Measurements from ENCODE around the gene HARS1.
"Not testable (repeated sequence)": the region's sequence is repeated elsewhere in the genome, so short reads cannot be mapped to it uniquely, and the experiment has no call there.

Gene HARS1

DNA sequence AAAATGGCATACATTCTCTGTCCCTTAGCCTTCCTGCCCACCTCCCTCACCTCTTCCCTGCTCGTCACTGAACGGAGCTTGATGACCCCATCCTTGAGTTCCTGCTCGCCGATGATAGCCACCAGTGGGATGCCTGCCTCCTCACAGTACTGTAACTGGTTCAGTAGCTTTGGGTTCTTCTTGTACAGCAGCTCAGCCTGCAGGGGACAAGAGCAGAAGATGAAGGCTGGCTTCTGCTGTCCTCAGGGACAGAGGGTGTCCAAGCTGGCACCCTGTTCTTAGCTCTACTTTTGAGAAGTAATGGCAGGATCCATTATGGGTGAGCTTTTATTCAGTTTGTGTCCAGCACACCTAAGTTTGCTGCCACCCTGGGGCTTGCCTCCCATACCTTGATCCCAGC is 16.5 kb downstream of the HARS1 start:
- no peak for DNase-seq

DNA sequence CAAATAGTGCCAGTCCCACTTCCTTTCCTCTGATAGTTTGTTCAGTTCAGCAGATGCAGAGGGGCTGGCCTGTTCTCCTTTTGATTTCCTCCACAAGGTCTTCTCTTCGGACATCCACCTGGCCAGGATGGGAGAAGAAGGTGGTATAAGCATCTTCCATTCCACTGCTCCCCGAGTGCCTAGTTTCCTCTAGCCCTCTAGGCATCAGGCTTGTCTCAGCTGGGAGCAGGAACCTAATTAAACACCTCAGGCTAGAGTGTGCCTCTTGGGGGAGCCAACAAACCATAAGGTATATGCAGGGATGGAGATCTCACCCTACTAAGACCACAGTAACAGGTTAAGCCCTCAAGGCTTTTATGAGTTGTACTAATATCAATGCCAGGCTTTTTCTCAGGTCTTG is 17.0 kb downstream of the HARS1 start:
- DNase-seq, result no peak

DNA sequence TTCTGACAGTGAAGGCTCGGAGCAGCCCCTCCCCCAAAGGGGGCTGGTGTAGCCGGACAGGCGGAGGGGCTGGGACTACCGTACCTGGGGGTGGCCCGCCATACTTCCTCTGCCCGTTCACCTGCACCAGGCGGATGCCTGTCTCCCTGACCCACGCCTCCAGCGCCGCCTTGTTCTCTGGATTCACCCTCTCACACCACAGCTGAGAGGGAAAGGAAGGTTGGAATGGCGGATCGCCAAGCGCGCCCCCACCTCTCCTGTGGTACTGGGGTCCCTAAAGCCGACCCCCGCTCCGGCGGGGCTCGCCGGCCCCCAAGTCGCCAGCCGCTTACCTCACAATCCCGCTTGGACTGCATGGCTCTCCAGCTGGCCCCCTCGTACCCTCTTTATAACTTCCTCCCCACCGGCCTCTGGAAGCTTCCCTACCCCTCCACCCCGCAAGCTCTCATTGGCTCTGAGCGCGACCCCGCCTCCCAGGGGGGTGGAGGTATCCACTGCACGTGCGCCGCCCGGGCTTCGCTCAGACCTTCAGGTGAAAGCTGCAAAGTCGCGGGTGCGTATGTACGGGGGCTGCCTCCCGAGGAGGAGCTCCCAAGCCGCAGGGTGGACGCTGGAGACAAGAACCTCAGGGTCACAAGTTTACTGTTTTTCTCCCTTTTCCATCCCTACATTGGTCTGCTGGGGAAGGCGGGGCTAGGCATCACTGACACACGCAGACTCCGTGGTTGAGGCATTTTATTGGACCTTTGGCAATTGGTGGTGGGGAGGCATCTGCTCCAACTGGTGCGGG is 17.8 kb downstream of the HARS1 start, which contains the start of gene DND1:
Gene DND1, minus strand, starts transcription at position 390 of the 790 bp plus-strand sequence. Its CDS starts 34 bp downstream, at position 356.
- DNase-seq, result no peak

DNA sequence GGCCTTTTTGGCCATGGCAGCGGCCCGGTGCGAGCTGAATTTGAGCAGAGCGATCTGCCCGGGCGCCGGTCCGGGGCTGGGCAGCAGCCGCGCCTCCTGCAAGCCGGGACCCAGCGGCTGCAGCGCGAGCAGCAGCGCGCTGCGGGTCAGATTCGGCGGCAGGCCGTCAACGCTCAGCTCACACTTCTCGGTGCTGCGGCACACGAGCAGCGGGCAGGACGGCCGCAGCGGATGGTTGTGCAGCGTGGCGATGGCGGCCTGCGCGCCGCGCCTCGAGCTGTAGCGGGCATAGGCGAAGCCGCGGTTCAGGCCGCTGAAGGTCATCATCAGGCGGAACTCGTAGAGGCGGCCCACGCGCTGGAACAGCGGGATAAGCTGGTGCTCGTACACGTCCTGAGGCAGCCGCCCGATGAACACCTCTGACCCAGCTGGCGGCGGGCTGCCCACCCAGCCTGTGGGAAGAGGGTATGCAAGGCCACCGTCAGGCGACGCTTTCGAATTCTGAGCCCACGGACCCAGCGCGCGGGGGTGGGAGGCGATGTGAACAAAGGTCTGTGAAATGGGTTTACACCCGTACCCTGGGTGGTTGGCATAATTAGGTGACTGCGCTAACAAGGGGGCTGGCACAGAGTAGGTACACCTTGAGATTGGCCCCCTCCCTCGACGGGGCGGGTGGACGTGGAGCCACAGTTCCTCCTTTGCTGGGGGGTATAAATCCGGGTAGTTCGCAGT is 18.5 kb downstream of the HARS1 start:
- no peak for DNase-seq

DNA sequence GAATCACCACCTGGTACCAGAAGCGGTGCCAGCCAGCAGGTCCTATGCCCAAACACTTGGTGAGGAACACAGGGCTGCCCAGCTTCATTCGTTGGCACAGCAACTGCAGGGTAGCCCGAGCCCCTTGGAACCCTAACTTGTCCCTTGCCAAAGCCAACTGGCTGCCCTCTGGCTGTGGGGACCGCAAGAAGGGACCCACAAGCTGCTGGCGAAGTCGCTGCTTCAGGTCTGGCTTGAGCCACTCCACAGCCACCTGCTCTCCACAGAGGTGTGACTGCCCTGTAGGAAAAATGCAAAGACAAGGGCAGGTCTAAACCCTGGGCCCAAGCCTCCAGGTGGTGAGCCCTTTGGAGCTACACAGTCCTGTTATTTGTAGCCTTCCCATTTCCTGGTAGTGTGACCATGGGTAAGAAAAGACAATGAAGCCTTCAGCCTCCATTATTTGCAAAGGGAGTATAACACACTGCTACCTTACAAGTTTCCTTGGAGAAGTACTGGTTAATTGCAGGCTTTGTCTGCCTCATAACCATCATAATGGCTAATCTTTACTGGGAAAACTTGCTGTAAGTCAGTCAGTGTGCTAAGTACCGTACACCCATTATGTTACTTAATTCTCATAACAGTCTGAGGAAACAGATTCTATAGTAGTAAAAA is 19.6 kb downstream of the HARS1 start:
- DNase-seq, result no peak

DNA sequence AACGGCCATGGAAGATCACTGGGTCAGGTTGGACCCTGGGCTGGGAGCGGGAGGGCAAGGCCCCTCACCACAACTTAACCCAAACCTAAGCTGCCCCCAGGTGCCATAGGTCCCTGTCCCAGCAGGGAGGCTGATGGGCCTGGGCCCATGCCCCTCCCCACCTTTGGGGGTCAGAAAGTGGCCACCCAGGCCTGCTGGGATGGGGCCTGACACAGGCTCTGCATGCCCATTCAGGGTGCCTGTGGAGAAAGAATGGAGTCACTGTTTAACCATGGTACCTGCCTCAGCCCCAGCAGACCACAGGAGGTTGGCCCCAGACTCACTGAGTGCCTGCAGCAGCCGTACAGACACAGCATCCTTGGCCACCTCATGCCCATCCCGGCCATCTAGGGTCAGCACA is 20.1 kb downstream of the HARS1 start:
- not testable (repeated sequence) for DNase-seq

DNA sequence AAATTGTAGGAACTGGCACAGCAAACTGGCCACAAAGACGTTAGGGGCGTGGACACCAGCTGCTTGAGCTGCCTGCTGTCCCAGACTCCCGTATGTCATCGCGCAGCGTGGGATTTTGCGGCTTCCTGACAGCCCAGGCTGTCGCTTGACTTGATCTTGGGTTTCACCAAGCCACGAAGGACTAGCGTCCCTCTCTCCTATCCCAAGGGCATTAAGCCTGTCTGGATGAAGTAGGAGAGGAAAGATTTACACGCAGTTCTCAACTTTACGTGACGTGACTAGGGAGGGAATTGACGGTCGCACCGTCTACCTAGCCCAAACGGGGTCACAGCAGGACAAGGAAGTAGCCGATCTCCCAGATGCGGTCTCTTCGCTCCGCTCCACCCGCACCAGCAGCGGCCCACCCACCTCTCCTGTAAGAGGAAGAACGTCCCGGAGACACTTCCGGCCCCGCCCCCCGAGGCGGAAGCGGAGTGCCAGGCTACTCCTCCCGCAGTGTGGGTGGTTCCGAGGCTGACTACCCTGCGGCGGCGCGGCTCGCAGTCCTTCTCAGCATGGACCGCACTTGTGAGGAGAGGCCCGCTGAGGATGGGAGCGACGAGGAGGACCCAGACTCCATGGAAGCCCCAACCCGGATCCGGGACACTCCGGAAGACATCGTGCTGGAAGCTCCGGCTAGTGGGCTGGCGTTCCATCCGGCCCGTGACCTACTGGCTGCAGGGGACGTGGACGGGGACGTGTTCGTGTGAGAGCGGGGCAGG is 26.6 kb downstream of the HARS1 start, which contains the start of gene WDR55:
Gene WDR55, plus strand, starts transcription at position 546 of the 761 bp plus-strand sequence. Its CDS starts 9 bp downstream, at position 555.
- peak; percentile 76 for DNase-seq

DNA sequence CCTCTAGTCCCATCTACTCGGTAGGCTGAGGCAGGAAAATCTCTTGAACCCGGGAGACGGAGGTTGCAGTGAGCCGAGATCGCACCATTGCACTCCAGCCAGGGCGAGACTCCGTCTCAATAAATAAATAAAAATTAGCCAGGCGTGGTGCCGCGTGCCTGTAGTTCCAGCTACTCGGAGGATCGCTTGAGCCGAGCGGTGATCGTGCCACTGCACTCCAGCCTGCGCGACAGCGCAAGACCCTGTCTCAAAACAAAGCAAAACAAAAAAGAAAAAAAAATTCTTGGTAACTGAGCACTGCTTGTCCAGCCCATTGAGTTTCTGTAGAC is 27.2 kb downstream of the HARS1 start:
- no peak for DNase-seq

DNA sequence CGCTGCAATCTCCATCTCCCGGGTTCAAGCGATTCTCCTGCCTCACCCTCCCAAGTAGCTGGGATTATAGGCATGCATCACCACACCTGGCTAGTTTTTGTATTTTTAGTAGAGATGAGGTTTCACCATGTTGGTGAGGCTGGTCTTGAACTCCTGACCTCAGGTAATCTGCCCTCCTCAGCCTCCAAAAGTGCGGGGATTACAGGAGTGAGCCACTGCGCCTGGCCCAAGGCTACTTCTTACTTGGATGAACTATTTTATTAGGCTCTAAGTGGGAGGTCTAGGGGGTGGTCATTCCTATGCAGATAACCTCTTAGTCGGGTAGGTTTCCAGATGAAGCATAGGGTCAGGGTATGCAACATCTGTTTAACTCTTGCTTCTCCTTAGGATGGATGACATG is 30.8 kb downstream of the HARS1 start:
- not testable (repeated sequence) for DNase-seq

DNA sequence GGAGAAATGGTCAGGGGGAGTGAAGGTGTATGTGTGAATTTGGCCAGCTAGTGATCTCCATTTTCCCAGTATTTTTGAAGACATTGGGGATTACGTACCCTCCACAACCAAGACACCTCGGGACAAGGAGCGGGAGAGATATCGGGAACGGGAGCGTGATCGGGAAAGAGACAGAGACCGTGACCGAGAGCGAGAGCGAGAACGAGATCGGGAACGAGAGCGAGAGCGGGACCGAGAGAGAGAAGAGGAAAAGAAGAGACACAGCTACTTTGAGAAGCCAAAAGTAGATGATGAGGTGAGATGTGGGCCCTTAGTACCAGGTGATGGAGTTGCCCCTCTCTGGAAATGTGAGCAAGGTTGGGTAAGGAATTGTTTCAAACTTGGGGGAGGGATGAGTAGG is 32.3 kb downstream of the HARS1 start:
- no peak for DNase-seq

DNA sequence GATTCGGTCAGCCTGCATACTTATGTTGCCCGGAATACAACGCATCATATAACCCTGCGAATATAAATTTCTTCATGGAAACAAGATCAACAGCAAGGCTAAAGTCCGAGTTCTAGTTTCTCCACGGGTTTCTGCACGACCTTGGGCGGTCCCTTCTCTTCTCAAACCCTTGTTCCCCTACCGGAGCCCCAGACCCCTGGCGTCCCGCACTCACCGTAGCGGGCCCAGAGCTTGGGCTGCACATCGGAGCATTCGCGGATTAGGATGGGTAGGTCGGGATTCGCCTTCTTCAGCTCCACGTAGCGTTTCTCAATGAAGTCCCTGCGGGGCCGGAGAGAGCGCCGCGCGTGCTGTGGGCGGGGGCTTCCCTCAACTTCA is 44.1 kb downstream of the HARS1 start:
- DNase-seq, result no peak

DNA sequence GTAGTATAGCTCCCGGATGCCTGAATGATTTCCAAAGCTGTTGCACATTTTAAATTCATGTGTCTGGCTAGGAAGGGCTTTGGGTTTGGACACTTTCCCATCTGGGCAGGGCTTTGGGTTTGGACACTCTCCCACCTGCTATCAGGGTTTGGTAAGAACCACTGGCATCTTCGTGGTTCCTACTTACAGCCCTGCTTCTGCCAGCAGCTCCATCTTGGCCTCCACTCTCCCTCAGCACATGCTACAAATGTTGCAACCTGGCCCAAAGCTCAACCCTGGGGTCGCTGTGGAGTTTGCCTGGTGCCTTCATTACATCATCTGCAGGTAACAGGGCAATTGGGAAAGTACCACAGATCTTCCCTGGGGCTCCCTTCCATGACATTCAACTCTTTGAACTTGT is 48.5 kb downstream of the HARS1 start:
- DNase-seq, result no peak

DNA sequence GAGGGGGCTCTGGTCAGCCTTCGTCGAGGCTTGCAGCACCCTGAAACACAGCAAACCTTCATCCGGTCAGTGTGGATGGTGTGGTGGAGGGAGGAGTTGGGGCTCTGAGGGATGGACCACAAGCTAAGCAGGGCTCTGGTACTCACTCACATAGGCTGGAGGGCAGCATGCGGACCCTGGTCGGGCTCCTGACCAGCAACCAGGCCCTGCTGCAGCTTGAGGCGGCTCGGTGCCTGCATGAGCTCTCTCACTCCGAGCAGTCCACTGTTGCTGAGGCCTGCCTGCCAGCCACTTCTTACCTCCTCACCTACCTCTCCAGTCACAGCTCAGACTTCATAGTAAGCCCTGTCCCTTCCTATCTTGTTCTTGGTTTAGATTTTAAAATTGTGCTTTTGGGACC is 49.5 kb downstream of the HARS1 start:
- no peak for DNase-seq

DNA sequence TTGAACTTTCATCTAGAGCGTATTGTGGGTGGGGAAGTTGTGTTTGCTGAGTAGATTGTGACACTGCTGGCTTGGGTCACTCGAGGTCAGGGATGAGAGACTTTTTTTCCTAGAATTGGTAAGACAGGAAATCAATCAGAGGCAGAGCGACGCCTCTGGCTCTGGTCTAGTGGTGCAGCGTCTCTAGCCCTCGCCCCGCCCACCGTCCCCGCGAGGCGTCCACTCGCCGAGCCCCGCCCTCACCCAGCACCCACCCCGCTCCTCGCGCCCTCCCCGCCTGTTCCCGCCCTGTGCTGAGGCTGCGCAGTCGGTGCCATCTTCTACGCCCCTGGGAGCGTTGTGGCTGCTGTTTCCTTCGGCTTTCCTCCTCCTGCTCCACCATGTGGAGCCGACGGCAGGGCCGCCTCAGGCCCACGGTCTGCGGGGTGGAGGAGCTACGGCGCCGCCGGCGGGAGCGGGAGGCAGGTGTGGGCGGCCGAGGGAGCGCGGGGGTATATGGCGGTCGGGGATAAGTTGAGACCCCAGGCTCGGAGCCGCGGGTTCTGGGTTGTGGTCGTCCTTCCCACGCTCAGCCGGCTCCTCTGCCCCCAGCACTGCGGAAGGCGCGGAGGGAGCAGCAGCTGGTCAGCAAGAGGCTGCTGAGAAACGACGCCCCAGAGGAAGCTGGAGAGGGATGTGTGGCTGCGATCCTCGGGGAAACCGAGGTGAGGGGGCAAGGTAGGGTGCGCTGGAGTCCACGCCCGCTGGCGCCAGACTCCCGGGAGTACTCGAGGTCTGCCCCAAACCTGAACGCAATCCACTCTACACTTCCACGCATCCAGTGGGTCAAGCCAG is 51.8 kb downstream of the HARS1 start, which contains the start of gene TMCO6:
Gene TMCO6, plus strand, starts transcription at position 304 of the 834 bp plus-strand sequence. Its CDS starts 77 bp downstream, at position 381.
- peak; percentile 89 for DNase-seq

DNA sequence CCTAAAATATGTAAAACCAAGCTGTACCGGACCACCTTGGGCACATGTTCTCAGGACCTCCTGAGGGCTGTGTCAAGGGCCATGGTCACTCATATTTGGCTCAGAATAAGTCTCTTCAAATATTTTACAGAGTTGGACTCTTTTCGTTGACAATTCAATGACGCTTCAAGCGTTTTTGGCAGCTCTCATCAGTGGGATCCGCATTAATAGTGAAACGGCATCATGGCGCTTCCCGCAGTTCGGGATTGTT is 52.3 kb downstream of the HARS1 start:
- not testable (repeated sequence) for DNase-seq

DNA sequence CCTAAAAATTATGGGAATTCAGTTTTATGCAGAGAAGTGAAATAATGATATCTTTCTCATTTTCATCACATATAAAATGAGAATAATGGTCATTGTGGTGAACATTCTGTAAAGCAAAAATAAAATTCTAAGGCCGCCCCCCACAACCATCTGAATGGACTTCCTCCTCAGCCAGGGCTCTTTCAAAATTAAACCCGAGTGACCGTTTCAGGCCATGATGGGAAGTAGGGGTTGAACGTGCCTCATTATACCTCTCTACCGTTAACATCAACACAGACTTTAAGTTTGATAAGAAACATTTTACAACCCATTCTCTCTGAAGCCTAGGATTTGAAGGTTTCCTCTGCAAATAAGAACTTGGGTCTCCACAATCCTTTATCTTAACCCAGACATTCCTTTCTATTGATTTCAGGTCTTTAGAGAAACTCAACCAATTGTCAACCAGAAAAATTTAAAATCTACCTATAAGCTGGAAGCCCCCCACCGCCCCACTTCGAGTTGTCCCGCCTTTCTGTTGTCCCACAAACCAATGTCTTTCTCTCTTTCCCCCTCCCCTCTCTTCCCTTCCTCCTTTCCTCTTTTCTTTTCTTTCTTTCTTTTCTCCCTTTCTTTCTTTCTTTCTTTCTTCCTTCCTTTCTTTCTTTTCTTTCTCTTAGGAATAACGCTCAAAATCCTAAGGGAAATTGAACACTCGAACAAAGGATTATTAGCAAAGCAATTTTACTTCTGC is 53.6 kb downstream of the HARS1 start:
- DNase-seq, result no peak

DNA sequence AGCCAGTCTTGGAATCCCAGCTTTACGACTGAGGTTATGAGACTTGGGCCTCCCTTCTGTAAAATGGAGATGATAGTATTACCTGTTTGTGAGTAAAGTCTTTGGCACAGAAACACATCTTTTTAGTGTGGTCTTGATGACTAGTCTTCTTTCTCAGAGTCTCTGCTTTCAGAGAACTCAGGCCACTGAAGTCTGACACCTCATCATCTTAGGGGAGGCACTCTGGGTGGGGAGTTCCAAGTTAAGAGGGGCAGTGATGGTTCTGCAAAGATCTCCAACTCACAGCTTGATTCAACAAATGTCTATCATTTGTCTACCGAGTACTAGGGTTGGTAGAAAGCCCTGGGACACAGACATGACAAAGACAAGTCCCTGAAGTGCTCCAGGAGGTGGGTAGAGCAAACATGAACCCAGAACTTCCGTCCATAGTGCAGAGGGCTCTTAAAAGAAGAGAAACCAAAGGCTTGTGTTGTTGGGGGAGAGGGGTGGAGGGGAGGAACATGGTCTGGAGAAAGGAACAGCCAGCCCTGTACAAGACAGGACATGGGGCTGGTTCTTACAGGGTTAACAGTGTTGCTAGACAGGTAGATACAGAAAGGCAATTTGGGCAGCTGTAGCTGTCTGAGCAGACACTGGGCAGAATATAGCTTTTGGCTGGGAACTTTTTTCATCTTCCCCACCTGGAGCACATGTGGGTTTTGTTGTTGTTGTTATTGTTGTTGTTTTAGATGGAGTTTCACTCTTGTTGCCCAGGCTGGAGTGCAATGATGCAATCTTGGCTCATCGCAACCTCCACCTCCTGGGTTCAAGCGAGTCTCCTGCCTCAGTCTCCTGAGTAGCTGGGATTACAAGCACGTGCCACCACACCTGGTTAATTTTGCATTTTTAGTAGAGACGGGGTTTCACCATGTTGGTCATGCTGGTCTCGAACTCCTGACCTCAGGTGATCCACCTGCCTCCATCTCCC is 55.6 kb downstream of the HARS1 start:
- no peak for DNase-seq

DNA sequence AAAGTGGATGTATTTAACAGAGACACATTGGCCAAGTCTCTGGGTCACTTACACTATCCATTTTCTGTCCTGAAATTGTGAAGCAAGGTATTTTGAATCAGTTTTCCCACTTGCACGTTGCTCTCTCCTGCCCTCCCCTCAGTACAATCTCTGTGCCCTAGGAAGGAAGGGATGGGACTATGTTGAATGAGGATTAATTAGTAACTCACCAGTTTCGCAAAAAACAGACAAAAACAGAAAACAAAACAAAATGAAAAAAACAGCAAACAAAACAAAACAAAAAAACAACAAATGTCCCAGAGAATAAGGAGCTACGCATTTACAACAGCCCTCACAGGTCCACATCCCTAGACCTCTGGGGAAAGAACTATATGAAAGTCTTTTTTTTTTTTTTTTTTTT is 57.1 kb downstream of the HARS1 start:
- no peak for DNase-seq

DNA sequence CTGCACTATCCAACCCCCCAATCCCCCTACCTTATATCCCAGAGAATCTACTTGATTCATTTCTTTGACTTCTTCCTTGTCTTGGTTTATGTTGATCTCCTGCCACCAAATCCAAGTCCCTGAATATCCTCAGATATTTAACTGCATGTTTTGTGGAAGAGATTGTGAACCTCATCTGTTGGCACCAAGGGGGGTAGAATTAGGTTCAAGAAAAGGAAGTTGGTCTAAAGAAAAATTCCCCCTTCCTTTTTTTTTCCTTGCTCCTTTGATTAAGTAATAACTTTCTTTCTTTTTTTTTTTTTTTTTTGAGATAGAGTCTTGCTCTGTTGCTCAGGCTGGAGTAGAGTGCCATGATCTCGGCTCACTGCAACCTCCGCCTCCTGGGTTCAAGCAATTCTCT is 57.7 kb downstream of the HARS1 start:
- no peak for DNase-seq

DNA sequence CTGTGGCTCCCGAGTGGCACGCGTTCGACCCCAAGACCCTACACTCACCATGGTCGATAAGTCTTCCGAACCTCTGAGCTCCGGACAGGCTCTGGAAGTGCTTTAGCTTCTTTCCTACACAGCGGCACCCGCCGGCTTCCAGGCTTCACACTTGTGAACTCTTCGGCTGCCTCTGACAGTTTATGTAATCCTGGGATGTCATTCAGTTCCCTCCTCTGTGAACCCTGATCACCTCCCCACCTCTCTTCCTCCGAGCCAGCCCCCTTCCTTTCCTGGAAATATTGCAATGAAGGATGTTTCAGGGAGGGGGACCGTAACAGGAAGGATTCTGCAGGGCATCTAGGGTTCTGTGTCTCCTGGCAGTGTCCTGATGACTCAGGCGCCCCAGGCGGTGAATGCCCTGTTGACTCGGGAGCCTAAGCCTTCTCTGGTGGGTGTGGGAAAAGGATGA is 58.1 kb downstream of the HARS1 start, which contains the start of gene CD14:
Gene CD14, minus strand, starts transcription at position 155 of the 451 bp plus-strand sequence. Its CDS starts 104 bp downstream, at position 51.
- peak; percentile 14 for DNase-seq
